PFSK-1 (cell line): ENCODE results near the gene PLEKHG3.

Source experiments
- POLR2AphosphoS5 ChIP-seq: IDR thresholded peaks from 2 replicates; pipeline ENCODE4 v1.6.1; 2012; ENCODE audit warnings: low read depth, mild to moderate bottlenecking, control low read depth, low read length, moderate library complexity
- REST ChIP-seq, 2 experiments: IDR thresholded peaks; 2 replicates each; pipeline versions ENCODE4 v1.6.1 to v1.8.0; 2011 to 2012; ENCODE audit warnings: low read depth in 2 of 2, low read length in 2 of 2, control low read depth in 1 of 2, inconsistent platforms in 1 of 2, mild to moderate bottlenecking in 1 of 2, moderate library complexity in 1 of 2; ENCODE audit not compliant: insufficient read depth in 1 of 2
- TAF1 ChIP-seq: IDR thresholded peaks from 2 replicates; pipeline ENCODE4 v1.6.1; 2012; ENCODE audit warnings: low read length, control low read depth, borderline replicate concordance; ENCODE audit not compliant: insufficient read depth

DNA sequence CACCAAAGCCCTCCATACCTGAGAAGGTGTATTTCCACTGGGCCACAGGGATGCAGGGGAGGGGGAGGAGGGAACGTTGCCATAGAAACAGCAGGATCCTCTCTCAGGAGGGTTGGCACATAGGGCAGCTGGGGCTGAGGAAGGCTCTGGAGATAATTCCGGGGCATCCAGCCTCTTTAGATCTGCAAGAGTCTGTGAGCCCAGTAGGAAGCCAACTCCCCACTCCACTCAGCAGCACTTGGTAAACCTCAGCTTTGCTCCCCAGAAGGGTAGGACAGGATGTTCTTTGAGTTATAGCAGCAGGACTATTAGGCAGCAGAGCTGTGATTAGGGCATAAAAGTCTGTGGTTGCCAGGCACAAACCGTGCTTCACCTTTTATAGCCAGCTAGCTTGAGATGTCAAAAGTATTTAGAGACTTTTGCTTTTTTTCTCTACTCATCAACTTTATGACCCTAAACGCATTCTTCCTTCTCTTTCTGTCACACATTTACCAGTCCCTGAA is 7.8 kb upstream of the PLEKHG3 start:
- no peak for TF ChIP-seq REST (IDR thresholded peaks at IDR 0.05; ENCODE audit: insufficient read depth in 1 of 2, low read depth in 2 of 2, low read length in 2 of 2)
- TF ChIP-seq POLR2AphosphoS5 = no peak
- no peak for TF ChIP-seq TAF1
